ENCODE data around the gene GSPT1. TPM values are rescaled to one million over a fixed set of nuclear protein-coding genes. Genes with fewer than 3 reads are reported as not detected.
"Not testable (repeated sequence)": the region's sequence is repeated elsewhere in the genome, so short reads cannot be mapped to it uniquely, and the experiment has no call there.

Gene GSPT1
- total RNA-seq, 1 donor from 2014 or later, result 82.7 TPM

DNA sequence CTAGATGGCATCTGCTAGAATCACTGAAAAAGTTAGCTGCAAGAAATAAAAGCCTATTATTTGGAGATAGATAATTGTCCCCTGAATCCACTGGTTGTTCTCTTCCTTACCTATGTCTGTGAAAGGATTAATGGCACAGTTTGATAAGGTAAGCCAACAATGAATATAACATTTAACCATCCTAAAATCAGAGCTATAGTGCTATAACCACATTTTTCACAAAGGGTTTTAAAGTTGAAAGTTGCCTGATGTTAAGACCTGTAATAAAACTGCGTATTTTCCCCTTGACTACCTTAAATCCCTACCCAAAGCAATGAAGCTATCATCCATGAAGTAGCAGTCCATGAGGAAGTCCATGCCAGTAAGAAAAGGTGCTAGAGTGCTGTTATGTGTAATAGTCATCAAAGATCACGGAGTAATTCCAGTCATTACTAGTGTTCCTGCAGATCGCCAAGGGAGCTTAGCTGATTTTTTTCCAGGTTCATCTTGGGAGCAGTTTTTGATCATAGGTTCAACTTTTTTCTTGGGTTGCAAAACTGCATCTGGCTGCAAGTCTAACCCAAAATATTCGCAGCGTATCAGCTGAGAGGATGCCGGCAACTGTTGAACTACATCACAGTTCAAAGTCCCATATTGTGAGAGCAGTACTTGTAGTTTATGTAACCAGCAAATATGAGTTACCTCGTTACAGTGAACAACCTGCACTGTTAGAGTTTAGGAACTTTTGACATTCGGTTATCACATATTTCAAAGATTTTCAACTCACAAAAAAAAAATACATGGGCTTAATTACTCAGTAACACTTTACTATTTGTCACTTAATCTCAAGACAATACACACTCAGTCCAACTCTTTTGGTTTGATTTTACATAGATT, 46.2 kb downstream of the GSPT1 start:
- ATAC-seq (peak; percentile 55), DNase-seq (ENCODE audit: low spot score) (no peak)
- intact Hi-C loops (cut with DNase I), result no loop called here

DNA sequence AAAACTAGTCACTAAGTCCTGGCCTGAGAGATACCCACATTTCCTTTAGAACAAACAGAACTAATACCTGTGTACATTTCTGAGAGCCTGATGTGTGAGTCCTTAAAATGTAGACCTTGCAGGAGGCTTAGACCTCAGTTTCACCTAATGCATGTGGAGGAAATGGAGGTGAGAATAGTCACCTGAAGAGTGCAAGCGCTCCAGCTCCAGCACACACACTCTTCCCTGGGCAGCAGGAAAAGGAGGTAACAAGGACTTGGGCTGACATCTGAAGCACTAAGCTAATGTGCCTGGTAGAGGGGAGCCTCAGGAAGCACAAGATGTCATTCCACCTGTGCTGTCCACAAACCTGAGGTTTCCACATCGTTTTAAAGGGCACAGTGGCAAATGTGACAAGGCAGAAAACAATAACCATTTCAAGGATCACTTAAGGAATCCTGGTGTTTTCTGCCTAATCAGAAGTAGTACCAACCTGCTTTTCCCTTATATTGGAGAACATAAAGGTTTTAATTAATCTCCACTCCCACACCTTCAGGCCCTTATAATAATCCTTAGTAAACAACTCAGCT, 47.3 kb downstream of the GSPT1 start:
- no peak for DNase-seq (ENCODE audit: low spot score)
- ATAC-seq, result no peak
- intact Hi-C loops (cut with DNase I), result no loop called here

DNA sequence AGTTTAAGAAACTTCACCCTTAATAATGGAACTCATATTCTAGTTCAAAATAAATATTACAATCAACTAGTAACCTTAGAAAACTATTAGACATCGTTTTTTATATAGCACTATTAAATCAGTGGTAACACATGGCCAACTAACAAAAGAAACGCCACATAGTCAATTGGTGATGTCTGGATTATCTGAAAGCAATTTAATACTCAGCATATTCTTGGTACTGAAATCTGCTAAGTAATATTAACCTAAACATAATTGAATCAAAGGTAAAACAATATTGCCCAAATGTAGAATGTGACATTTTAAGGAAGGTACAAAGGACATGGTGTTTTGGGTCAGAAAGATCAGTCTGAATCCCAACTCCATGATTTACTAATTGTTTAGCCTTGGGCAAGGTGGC, 53.3 kb downstream of the GSPT1 start:
- ATAC-seq, result no peak
- intact Hi-C loops (cut with DNase I), result no loop called here
- no peak for DNase-seq (ENCODE audit: low spot score)

DNA sequence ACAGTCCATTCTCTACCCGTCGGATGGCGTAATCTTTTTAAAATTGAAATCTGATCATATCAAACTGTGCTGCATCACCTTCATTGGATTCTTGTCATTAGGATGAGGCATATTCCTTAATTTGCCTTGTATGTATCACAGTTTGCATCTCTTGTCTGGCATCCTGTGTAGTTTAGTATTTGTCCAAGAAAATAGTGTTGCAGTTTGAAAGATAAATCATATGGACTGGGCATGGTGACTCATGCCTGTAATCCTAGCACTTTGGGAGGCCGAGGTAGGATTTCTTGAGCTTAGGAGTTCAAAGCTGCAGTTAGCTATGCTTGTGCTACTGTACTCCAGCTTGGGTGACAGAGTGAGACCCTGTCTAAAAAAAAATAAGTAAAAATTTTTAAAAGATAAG, 58.6 kb downstream of the GSPT1 start:
- intact Hi-C loops (cut with DNase I), result no loop called here
- no peak for DNase-seq (ENCODE audit: low spot score)
- no peak for ATAC-seq

DNA sequence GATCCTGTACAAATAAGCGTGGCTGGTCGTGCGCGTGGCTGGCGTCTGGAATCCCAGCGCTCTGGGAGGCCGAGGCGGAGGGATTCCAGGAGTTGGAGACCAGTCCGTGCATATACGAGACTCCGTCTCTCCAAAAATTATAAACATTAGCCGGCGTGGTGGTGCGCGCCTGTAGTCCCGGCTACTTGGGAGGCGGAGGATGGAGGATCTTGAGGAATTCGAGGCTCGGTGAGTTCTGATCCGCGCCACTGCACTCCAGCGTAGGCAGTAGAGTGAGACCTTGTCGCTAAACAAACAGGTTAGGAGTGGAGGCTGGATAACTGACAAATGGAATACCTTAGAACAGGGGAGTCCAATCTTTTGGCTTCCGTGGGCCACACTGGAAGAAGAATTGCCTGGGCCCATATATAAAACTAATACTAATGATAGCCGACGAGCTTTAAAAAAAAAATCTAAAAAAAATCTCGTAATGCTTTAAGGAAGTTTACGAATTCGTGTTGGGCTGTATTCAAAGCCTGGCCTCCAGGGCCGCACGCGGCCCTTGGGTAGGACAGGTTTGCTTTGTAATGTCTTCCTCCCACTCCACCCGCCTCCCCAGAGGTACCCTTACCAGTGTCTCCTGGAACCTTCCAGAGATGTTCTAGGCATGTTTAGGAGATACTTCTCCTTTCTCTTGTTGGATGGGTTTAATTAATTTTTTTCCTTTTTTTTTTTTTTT, 63.5 kb downstream of the GSPT1 start:
- no peak for ATAC-seq
- DNase-seq (ENCODE audit: low spot score), result no peak
- intact Hi-C loops (cut with DNase I), result no loop called here

DNA sequence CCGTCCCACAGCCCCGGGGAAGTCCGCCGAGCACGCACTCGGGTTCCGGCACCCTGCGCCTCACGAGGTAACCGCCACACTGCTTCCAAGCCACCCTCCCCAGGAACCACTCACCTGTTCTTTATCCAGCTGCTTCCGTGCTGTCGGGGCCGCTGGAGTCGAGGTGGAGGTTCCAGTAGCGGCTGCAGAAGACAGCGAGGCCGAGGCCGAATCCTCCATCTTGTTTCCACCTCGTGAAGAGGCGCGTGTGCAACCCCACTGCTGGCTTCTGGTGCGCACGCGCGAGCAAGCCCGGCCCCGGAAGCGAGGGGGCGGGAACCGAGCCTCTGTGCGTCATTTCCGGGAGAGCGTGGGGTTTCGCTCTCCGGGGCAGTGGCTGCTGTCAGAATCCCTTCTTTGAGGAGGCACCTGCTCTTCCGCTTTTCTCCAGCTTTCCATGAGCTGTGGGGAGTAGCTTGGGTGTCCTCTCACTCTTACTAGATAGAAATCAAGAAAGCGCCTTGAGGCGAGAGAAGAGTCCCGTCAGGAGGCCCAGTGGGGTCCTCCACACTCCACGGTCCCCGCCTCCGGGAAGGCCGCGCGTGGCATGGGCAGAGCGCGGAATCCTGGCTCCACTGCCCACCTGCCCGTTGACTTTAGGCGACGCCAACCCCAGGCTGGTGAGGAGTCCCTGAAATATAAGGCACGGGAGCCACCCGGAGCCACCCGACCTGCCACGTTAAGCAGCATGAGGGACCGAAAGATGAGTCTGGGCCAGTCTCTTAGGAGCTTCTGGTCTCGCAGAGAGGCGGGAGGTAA, 64.3 kb downstream of the GSPT1 start, which contains the start of gene RSL1D1:
Gene RSL1D1 (minus strand): TSS at position 249 of the 798 bp plus-strand sequence. CDS start 30 bp downstream, at position 219.
- intact Hi-C loops (cut with DNase I), result no loop called here
- ATAC-seq (peak; percentile 100), DNase-seq (ENCODE audit: low spot score) (peak; percentile 94)

DNA sequence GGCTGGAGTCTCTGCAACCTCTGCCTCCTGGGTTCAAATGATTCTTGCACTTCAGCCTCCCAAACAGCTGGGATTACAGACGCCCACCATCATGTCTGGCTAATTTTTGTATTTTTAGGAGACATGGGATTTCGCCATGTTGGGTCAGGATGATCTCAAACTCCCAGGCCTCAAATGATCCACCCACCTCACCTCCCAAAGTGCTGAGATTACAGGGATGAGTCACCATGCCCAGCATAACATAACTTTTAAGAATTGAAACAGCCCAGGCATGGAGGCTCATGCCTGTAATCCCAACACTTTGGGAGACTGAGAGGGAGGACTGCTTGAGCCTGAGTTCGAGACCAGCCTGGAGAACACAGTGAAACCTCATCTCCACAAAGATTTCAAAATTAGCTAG, 66.9 kb downstream of the GSPT1 start:
- ATAC-seq (no peak), DNase-seq (ENCODE audit: low spot score) (no peak)
- intact Hi-C loops (cut with DNase I), result no loop called here

DNA sequence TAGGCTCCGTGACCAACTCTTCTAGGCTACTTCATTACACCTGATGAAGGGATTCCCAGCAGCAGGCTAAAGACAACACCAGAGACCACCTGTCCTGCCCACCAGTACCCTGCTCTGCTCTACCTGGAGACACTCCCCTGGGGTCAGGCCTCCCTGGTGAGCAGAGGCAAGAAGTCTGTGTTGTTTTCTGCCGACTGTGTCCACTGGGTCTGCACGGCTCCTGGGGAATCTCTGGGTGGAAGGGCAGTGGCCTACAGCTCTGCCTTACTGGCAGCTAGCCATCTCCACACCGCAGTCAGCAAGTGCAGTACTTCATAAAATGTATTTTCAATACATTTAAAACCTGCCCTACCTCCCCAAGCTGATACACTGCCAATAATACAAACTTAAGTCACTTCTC, 71.3 kb downstream of the GSPT1 start:
- ATAC-seq, result no peak
- no peak for DNase-seq (ENCODE audit: low spot score)
- intact Hi-C loops (cut with DNase I), result no loop called here

DNA sequence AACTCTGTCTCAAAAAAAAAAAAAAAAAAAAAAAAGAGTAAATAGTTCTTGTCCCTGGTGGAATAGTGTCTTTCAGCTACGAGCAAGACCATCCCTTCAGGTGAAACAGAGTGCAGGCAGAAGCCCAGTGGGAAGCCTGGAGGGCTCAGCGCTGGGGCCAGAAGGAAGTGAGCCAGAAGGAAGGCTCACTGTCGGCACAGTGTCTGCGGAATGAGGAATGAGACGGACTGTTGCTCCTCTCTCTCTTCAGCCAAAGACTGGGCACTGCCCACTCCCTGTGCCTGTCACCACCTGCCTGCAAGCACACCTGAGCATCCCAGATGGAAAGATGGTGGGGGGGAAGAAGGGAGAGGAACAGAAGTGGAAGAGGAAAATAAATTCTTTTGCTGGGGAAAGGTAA, 71.9 kb downstream of the GSPT1 start:
- no peak for ATAC-seq
- DNase-seq (ENCODE audit: low spot score), result no peak
- intact Hi-C loops (cut with DNase I), result no loop called here

DNA sequence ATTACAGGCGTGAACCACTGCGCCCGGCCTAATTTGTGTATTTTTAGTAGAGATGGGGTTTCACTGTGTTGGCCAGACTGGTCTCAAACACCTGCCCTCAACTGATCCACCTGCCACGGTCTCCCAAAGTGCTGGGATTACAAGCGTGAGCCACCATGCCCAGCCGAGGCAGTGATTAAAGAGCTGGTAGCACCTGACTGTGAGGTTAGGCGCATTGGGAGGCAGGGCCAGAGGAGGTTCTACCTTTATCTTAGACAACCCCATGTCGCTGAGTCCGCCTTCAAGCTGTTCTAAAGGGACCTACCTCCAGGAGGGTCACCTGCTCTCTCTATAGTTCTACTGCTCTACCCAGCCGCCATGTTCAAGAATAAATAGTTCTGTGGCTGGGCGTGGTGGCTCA, 72.5 kb downstream of the GSPT1 start:
- no peak for DNase-seq (ENCODE audit: low spot score)
- no peak for ATAC-seq
- intact Hi-C loops (cut with DNase I), result no loop called here

DNA sequence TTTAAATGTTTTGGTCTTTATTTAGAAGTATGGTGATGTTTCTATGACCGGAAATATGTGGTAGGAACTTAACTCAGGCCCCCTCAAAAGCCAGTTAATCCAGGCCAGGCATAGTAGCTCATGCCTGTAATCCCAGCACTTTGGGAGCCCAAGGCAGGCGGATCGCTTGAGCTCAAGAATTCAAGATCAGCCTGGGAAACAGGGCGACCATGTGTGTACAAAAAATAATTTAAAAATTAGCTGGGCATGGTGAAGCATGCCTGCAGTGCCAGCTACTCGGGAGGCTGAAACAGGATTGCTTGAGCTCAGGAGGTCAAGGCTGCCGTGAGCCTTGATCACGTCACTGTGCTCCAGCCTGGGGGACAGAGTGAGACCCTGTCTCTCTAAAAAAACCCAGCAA, 74.7 kb downstream of the GSPT1 start:
- ATAC-seq, result no peak
- no peak for DNase-seq (ENCODE audit: low spot score)
- intact Hi-C loops (cut with DNase I), result no loop called here

DNA sequence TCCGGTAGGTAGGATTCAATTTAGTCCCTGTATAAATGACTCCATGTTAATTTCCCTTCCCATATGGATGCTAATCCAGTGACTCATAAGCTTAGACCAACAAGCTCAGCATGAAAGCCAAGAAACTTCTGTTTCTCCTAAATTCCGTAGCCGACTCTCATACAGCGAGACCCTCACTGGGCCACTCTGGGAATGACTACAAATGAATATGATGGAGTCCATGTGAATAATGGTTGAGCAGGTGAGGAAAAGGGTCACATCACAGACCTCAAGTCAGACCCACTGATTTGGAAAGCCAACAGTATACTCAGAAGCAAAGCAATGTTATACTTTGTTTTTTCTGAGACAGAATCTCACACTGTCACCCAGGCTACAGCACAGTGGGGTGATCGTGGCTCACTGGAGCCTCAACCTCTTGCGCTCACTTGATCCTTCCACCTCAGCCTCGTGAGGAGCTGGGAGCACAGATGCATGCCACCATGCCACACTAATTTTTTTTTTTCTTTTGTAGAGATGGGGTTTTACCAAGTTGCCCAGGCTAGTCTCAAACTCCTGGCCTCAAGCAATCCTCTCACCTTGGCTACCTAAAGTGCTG, 79.0 kb downstream of the GSPT1 start:
- intact Hi-C loops (cut with DNase I), result no loop called here
- ATAC-seq, result no peak
- DNase-seq (ENCODE audit: low spot score), result no peak

DNA sequence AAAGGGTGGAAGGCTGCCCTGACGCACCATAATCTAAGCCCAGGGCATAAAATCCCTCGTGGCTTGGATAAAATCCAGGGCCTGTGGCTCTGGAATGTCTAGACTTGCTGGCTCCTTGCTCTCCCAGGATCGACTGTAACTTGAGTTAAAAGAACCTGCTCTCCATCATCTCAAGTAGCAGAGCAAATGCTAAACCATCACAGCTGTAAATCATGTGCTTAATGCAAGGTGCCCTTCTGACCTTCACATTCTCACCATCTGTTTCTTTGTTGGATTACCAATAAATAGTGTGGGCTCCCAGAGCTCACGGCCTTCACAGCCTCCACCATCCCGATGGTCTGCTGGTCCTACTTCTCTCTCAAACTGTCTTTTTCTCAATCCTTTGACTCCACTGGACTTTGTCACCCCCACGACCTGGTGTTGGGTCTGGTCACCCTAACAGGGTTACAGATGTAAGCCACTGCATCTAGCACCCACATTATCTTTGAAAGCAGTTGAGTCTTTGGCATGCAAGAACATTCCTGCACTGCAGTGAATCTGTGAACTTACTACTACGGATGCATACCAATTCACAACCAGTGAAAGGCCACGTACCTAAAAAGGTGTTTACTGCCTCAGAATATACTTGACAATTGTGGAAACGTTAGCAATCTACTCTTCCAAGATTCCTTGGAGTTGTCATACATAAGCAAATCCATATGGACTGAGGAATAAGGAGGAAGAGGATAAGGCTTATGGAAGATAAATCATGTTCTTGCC, 79.7 kb downstream of the GSPT1 start:
- intact Hi-C loops (cut with DNase I), result no loop called here
- no peak for ATAC-seq
- no peak for DNase-seq (ENCODE audit: low spot score)

DNA sequence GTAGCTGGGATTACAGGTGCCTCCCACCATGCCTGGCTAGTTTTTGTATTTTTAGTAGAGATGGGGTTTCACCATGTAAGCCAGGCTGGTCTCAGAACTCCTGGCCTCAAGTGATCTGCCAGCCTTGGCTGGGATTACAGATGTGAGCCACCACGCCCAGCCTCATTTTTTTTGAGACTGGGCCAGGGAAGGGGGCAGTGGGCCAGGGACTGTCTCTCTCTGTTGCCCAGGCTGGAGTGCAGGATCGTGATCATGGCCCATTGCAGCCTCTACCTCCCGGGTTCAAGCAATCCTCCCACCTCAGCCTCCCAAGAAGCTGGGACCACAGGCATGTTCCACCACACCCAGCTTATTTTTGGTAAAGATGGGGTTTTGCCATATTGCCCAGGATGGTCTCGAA, 80.4 kb downstream of the GSPT1 start:
- DNase-seq (ENCODE audit: low spot score) (no peak), ATAC-seq (no peak)
- intact Hi-C loops (cut with DNase I), result no loop called here

DNA sequence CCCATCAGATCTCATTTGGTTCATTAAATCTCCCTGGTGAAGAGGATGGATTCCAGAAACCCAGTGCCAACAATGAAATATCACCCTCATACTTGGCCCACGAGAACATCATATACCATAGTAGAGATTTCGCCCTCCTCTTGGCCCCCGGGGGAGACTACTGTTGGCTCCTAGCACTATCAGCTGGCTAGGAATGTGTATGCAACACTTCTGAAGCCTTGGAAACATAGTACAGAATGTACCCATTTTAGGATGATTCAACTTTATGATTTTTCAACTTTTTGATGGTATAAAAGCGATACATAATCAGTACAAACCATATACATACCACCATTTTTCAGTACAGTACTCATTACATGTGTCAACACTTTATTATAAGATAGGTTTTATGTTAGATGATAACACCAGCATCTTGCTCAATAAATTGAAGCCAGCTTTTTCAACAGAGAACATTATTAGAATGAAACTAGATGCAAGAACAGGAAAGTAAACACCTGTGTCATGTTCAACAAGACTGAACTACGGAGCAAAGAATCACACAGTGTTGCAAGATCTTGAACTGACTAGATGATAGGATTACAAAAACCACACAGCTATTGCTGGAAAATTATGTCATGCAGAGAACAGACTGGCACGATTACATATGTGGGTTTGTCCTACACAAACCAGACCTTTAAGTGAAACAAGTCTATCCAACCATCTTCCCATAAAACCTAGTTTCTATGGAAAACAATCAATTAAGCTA, 81.6 kb downstream of the GSPT1 start:
- DNase-seq (ENCODE audit: low spot score) (no peak), ATAC-seq (no peak)
- intact Hi-C loops (cut with DNase I), result no loop called here

DNA sequence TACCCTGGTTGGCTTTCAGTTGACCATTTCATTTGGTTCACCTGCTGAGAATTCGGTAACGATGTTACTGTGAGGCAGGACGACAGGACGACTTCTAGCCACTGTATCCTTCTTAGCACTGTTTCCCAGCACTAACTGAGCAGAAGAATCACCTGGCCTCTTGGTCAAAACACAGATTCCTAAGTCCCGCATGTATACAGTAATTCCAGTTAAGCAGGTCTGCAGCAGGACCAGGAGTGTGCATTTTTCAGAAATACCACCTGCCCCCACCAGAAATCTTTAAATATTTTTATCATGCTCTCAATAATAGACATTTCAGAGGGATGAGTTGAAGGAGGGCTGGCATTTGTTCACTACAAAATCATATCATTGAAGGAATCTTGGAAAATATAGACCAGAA, 87.1 kb downstream of the GSPT1 start:
- no peak for DNase-seq (ENCODE audit: low spot score)
- ATAC-seq, result no peak
- intact Hi-C loops (cut with DNase I), result no loop called here

DNA sequence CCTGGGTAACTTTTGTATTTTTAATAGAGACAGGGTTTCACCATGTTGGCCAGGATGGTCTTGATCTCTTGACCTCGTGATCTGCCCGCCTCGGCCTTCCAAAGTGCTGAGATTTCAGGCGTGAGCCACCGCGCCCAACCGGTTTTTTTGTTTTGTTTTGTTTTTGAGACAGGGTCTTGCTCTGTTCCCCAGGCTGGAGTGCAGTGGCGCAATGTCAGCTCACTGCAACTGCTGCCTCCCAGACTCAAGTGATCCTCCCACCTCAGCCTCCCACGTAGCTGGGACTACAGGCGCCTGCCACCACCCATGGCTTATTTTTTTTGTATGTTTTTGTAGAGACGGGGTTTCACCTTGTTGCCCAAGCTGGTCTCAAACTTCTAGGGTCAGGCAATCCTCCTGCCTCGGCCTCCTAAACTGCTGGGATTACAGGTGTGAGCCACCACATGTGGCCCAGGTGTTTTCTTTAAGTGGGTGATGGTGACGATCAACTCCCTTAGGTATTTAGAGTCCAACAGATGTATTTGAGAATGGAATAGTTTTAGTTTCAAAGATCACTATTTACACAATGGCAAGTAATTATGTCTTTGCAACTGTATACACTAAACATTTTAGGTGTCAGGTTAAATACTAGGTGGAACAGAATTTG, 90.1 kb downstream of the GSPT1 start:
- intact Hi-C loops (cut with DNase I); DNase-seq (ENCODE audit: low spot score); ATAC-seq: not testable (repeated sequence)

Measured in sciatic nerve (tissue), 2 donors.